ENCODE measurements around the gene FTO. TPM values are rescaled to one million over a fixed set of nuclear protein-coding genes. Genes with fewer than 3 reads are reported as not detected.

FTO gene
- total RNA-seq, 1 donor from 2014 or later = 107 TPM

DNA sequence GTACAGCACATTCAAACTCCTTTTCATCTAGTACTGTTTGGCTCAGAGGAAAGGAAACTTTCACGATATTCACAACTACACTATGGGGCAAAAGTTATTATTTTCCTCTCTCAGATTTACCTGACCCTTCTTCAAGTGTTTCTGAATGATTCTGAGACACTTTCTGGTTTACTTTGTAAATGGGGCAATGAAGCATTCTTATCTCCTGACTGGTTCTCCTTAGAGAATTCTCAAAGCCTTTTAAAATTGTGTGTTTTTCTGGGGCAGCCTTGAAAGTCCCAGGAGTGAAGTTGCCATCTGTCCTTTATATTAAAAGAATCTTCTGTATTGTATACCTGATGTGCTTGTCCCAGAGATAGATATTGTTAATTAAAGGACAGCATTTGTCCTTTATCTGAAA, 264.9 kb downstream of the FTO start:
- no peaks in the 10 kb centered on the region for H3K36me3 Mint-ChIP-seq (ENCODE audit: low read depth)
- no peak overlapping the region for H3K4me3 Mint-ChIP-seq
- H3K27ac Mint-ChIP-seq (ENCODE audit: unreplicated experiment) = no peak overlapping the region
- H3K4me1 Mint-ChIP-seq = peaks cover 6% of the 10 kb centered on the region
- TF ChIP-seq, protein P1, sequence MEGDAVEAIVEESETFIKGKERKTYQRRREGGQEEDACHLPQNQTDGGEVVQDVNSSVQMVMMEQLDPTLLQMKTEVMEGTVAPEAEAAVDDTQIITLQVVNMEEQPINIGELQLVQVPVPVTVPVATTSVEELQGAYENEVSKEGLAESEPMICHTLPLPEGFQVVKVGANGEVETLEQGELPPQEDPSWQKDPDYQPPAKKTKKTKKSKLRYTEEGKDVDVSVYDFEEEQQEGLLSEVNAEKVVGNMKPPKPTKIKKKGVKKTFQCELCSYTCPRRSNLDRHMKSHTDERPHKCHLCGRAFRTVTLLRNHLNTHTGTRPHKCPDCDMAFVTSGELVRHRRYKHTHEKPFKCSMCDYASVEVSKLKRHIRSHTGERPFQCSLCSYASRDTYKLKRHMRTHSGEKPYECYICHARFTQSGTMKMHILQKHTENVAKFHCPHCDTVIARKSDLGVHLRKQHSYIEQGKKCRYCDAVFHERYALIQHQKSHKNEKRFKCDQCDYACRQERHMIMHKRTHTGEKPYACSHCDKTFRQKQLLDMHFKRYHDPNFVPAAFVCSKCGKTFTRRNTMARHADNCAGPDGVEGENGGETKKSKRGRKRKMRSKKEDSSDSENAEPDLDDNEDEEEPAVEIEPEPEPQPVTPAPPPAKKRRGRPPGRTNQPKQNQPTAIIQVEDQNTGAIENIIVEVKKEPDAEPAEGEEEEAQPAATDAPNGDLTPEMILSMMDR (conservative IDR thresholded peaks at IDR 0.05) = no peak
- no peaks in the 10 kb centered on the region for H3K27me3 Mint-ChIP-seq (ENCODE audit: low read depth)
- H3K9me3 Mint-ChIP-seq = no peaks in the 10 kb centered on the region
- DNase-seq (ENCODE audit: low read depth, low spot score) = no peak

DNA sequence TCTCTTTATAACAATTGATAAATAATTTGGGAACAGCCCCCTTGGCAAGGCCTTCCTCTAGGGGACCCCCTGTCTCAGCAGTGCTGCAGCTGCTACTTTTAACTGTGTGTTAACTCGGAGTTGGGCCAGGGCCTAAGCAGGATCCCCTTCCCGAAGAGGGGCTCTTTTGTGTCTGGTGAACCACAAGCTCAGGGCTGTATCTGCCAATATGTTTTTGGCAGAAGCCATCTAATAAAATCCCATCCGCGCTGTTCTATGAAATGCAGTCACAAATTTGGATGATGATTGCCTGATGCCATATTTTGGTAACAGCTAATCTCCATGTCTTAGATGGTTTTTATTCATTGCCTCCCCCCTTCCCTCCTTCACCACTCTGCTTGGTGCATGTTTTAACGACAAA, 267.7 kb downstream of the FTO start:
- DNase-seq (ENCODE audit: low read depth, low spot score) = no peak
- TF ChIP-seq, protein P1 (conservative IDR thresholded peaks at IDR 0.05) = no peak
- Mint-ChIP-seq H3K9me3 (no peaks in the 10 kb centered on the region), H3K27me3 (ENCODE audit: low read depth) (no peaks in the 10 kb centered on the region), H3K27ac (ENCODE audit: unreplicated experiment) (no peak overlapping the region), H3K36me3 (ENCODE audit: low read depth) (no peaks in the 10 kb centered on the region), H3K4me1 (peaks cover 6% of the 10 kb centered on the region), H3K4me3 (no peak overlapping the region)

DNA sequence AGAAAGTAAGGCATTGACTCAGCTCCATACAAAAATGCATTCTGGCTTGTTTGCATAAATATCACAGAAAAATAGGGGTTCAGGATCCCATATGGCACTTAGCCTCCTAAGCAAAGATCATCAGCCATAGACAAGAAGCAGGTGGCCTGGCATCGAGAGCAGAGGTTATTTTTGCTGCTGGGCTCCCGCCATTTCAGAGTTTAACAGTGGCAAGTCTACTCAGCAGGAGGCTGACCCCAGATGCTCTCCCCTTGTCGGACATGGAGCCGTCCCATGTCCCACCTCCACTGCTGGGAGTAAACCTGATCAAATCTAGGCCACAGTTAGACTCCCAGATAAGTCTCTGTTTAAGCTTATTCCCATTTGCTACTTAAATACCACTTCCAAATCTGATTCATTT, 269.1 kb downstream of the FTO start:
- Mint-ChIP-seq H3K9me3 (no peaks in the 10 kb centered on the region), H3K27ac (ENCODE audit: unreplicated experiment) (no peak overlapping the region), H3K36me3 (ENCODE audit: low read depth) (no peaks in the 10 kb centered on the region), H3K4me1 (no peaks in the 10 kb centered on the region), H3K27me3 (ENCODE audit: low read depth) (no peaks in the 10 kb centered on the region), H3K4me3 (no peak overlapping the region)
- no peak for DNase-seq (ENCODE audit: low read depth, low spot score)
- TF ChIP-seq, protein P1 (conservative IDR thresholded peaks at IDR 0.05) = no peak

DNA sequence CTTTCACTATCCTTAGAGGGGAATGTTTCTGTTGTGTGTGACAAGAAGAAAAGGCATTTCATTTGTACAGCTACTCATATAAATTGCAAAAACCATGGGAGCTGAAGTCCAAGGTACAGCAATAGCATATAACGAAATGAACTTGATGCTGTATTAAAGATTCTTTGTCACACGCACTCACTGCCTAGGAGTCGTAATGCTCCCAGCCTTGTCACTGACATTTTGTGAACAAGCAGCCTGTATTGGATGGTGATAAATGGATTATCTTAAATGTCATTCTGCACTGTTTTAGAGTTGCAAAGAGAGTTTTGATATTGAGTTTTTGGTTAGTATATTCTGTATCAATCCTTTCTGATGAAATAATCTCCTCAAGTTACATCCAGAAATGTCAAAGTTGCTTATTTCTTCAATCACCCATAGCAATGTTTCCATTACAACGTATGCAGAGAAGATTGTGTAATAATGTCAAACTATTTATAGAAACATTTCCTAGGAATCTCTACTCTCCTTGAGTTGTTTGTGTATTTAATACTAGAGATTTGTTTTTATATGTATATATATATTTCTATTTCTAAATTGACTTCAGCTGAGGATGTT, 270.6 kb downstream of the FTO start:
- Mint-ChIP-seq H3K4me1 (no peaks in the 10 kb centered on the region), H3K9me3 (no peaks in the 10 kb centered on the region), H3K27me3 (ENCODE audit: low read depth) (no peaks in the 10 kb centered on the region)

DNA sequence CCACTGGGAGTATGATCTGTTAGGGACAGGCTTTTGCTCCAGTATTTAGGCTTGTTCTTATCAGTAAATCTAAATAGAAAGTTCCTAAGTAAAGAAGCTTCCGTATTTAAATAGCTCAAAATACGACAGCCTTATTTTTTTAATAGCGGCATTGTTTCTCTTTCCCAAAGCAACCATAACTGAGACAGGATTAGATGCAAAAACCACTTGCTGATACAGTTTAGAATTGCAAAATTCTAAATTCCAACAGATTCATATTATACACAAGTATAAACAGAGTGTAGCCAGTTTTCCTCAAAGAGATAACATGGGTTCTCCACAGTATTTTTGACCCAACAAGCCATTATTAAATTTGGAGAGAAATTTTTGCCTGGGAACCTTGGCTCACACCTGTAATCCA, 276.7 kb downstream of the FTO start:
- DNase-seq (ENCODE audit: low read depth, low spot score) = no peak
- H3K4me3 Mint-ChIP-seq = no peak overlapping the region
- no peak overlapping the region for H3K27ac Mint-ChIP-seq (ENCODE audit: unreplicated experiment)
- H3K36me3 Mint-ChIP-seq (ENCODE audit: low read depth) = no peaks in the 10 kb centered on the region
- H3K9me3 Mint-ChIP-seq = no peaks in the 10 kb centered on the region
- no peaks in the 10 kb centered on the region for H3K4me1 Mint-ChIP-seq
- no peaks in the 10 kb centered on the region for H3K27me3 Mint-ChIP-seq (ENCODE audit: low read depth)
- TF ChIP-seq, protein P1 (conservative IDR thresholded peaks at IDR 0.05) = no peak

More for the DNA sequence above, 270.6 kb downstream of the FTO start:
- DNase-seq (ENCODE audit: low read depth, low spot score) = no peak
- Mint-ChIP-seq H3K4me3 (no peak overlapping the region), H3K27ac (ENCODE audit: unreplicated experiment) (no peak overlapping the region), H3K36me3 (ENCODE audit: low read depth) (no peaks in the 10 kb centered on the region)
- TF ChIP-seq, protein P1 (conservative IDR thresholded peaks at IDR 0.05) = no peak
